PFSK-1 (cell line): ENCODE measurements around the gene NRXN3.

Experiments
- FOXP2 ChIP-seq: optimal IDR thresholded peaks from 2 replicates; pipeline ENCODE3; 2011; ENCODE audit warnings: borderline replicate concordance, control low read depth, inconsistent platforms; ENCODE audit not compliant: insufficient read depth; ENCODE audit errors: extremely low read length, extremely low read depth
- POLR2AphosphoS5 ChIP-seq: IDR thresholded peaks from 2 replicates; pipeline ENCODE4 v1.6.1; 2012; ENCODE audit warnings: low read depth, mild to moderate bottlenecking, control low read depth, low read length, moderate library complexity
- SIN3A ChIP-seq: IDR thresholded peaks from 2 replicates; pipeline ENCODE4 v1.6.1; 2012; ENCODE audit warnings: mild to moderate bottlenecking, low read length, moderate library complexity, borderline replicate concordance; ENCODE audit not compliant: insufficient read depth
- TAF1 ChIP-seq: IDR thresholded peaks from 2 replicates; pipeline ENCODE4 v1.6.1; 2012; ENCODE audit warnings: low read length, control low read depth, borderline replicate concordance; ENCODE audit not compliant: insufficient read depth
- TF ChIP-seq, protein P1 (sequence below), 2 experiments: IDR thresholded peaks; 2 replicates each; pipeline versions ENCODE4 v1.6.1 to v1.8.0; 2011 to 2012; ENCODE audit warnings: low read depth in 2 of 2, low read length in 2 of 2, control low read depth in 1 of 2, inconsistent platforms in 1 of 2, mild to moderate bottlenecking in 1 of 2, moderate library complexity in 1 of 2; ENCODE audit not compliant: insufficient read depth in 1 of 2

Gene NRXN3

DNA sequence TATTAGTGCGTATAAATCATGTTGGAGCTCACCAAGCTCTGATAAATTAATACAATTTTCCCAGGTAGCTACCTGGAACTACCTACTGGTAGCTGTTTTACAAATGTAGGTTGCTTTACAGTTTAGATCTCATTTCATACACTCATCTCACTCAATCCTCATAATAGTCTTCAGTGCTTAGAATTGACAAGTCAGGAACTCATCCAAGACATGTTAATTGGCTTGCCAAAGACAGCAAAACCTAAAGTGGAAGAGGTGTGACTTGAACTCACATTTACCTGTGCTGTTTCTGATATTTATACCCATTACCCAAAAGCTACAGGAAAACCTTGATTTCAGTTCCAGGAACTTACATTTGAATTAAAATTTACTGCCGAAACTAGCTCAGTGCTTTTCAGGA, 1744.4 kb downstream of the NRXN3 start:
- TF ChIP-seq SIN3A (no peak), TAF1 (no peak), FOXP2 (no peak), POLR2AphosphoS5 (no peak)
- TF ChIP-seq, protein P1, sequence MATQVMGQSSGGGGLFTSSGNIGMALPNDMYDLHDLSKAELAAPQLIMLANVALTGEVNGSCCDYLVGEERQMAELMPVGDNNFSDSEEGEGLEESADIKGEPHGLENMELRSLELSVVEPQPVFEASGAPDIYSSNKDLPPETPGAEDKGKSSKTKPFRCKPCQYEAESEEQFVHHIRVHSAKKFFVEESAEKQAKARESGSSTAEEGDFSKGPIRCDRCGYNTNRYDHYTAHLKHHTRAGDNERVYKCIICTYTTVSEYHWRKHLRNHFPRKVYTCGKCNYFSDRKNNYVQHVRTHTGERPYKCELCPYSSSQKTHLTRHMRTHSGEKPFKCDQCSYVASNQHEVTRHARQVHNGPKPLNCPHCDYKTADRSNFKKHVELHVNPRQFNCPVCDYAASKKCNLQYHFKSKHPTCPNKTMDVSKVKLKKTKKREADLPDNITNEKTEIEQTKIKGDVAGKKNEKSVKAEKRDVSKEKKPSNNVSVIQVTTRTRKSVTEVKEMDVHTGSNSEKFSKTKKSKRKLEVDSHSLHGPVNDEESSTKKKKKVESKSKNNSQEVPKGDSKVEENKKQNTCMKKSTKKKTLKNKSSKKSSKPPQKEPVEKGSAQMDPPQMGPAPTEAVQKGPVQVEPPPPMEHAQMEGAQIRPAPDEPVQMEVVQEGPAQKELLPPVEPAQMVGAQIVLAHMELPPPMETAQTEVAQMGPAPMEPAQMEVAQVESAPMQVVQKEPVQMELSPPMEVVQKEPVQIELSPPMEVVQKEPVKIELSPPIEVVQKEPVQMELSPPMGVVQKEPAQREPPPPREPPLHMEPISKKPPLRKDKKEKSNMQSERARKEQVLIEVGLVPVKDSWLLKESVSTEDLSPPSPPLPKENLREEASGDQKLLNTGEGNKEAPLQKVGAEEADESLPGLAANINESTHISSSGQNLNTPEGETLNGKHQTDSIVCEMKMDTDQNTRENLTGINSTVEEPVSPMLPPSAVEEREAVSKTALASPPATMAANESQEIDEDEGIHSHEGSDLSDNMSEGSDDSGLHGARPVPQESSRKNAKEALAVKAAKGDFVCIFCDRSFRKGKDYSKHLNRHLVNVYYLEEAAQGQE (IDR thresholded peaks at IDR 0.05; ENCODE audit: insufficient read depth in 1 of 2, low read depth in 2 of 2, low read length in 2 of 2), result no peak

DNA sequence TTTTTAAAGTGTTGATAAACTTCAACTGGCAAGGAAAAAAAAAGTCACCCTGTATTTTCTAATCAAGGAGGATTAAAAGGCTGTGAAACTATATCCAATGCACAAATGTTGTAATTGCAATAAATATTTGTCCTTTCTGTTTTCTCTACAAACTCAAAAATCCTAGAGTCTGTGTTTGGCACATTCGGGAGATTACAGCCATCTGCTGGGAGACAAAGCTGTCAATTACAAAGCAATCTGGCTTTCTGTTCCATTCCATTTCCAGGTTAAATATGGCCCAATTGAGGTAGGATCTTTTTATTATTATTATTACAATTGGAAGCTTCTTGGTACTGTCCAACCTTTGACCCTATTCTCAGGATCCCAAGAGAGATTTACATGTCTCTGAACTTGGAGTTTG, 1745.2 kb downstream of the NRXN3 start:
- TF ChIP-seq TAF1 (no peak), FOXP2 (no peak), SIN3A (no peak), POLR2AphosphoS5 (no peak)
- TF ChIP-seq, protein P1 (IDR thresholded peaks at IDR 0.05; ENCODE audit: insufficient read depth in 1 of 2, low read depth in 2 of 2, low read length in 2 of 2), result no peak

DNA sequence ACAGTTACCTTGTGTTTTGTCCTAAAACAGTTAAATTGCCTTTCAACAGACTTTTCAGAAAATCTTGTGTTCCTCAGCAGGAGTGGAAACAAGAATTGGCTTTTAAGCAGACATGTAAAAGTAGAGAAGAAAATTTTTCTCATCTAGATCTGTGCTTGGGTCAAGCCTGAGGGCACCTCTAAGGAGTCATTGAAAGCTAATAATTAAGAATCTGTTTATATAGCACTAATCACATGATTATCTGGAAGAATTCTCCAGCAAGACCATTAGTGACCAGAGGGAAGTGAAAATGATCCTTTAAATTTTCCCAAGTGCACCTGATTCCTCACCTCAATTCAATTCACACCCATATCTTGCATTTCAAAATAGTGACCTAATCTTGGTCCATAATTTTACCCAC, 1746.1 kb downstream of the NRXN3 start:
- TF ChIP-seq POLR2AphosphoS5 (no peak), TAF1 (no peak), FOXP2 (no peak), SIN3A (no peak)
- TF ChIP-seq, protein P1 (IDR thresholded peaks at IDR 0.05; ENCODE audit: insufficient read depth in 1 of 2, low read depth in 2 of 2, low read length in 2 of 2), result no peak

DNA sequence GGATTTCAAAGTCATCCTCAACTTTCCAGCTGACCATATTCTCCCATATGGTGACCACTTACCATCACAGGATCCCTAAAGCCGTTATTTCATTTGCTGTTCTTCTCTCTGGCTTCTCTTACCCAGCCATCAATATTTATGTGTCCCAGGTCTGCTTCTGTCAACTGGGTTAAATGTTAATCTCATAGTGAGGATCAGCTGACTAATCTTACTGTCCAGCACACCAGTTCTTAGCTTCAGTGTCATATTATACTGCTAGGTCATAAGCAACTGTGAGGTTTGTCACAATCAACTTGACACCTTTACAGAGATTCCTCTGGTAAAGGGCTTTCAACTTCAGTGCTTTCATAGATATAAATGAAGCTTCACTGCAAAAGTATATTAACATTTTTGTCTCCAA, 1746.7 kb downstream of the NRXN3 start:
- no peak for TF ChIP-seq POLR2AphosphoS5
- TF ChIP-seq SIN3A, result no peak
- TF ChIP-seq, protein P1 (IDR thresholded peaks at IDR 0.05; ENCODE audit: insufficient read depth in 1 of 2, low read depth in 2 of 2, low read length in 2 of 2), result no peak
- no peak for TF ChIP-seq TAF1
- TF ChIP-seq FOXP2, result no peak
